ENCODE results near the gene PCSK4.

The PCSK4 gene

DNA sequence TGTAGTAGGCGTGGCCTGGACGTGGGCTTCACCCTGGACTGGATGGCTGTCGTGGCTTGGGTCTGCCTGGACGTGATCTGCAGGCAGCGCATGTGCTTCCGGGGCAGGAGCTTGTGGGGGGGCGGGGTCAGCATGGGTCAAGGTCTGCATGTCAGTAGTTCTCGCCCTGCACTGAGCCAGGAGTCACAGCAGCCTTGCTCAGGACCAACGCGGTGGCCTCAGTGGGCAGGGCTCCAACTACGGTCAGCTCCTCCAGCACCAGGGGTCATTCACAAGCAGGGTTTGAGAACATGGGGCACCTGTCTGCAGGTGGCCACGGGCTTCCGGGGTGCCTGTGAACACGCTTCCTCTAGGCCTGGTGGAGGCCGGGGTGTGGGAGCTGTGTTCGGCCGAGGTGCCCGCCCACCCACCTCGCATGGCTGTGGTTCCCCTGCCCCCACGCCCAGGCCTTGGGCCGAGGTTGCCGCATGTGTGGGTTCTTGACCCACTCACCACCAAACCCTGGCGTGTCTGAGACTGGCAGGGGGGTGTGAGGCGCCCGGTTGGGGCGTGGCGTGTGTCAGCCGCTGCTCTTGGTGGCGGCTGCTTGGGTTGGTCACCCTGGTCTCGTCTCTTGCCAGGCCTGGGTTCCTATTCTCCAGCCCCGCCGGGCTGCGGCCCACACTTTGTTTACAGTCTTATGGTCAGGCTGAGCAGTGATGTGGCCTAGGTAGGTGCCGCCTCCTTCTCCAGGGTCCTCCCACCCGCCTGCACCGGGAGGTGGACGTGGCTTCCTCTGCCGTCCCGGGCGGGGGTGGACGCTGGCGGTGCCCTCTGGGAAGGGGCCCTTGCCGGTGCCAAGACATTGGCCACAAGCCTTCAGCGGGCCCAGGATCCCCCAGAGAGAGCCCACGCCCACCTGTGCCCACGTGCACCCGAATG, 56.8 kb downstream of the PCSK4 start:
- no peak for TF ChIP-seq ZFX (IDR thresholded peaks at IDR 0.05; ENCODE audit: borderline replicate concordance)
- TF ChIP-seq, protein P1, sequence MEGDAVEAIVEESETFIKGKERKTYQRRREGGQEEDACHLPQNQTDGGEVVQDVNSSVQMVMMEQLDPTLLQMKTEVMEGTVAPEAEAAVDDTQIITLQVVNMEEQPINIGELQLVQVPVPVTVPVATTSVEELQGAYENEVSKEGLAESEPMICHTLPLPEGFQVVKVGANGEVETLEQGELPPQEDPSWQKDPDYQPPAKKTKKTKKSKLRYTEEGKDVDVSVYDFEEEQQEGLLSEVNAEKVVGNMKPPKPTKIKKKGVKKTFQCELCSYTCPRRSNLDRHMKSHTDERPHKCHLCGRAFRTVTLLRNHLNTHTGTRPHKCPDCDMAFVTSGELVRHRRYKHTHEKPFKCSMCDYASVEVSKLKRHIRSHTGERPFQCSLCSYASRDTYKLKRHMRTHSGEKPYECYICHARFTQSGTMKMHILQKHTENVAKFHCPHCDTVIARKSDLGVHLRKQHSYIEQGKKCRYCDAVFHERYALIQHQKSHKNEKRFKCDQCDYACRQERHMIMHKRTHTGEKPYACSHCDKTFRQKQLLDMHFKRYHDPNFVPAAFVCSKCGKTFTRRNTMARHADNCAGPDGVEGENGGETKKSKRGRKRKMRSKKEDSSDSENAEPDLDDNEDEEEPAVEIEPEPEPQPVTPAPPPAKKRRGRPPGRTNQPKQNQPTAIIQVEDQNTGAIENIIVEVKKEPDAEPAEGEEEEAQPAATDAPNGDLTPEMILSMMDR (IDR thresholded peaks at IDR 0.05) = no peak

DNA sequence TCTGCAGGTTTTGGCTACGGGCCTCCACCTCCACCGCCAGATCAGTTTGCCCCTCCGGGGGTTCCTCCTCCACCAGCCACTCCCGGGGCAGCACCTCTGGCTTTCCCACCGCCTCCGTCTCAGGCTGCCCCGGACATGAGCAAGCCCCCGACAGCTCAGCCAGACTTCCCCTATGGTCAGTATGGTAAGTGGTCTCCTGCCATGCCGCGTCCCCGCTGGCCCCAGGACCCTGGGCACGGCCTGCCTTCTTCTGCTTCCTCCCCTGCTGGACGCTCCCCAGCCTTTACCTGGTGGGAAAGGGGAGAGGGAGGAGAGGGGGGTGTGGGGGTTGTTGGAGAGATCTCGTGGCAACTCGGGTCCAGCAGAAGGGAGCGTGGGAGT, 57.7 kb downstream of the PCSK4 start:
- H3K27ac ChIP-seq = no peak overlapping the region
- TF ChIP-seq ZFX (IDR thresholded peaks at IDR 0.05; ENCODE audit: borderline replicate concordance) = no peak
- TF ChIP-seq, protein P1 (IDR thresholded peaks at IDR 0.05) = no peak

More for the DNA sequence above, 56.8 kb downstream of the PCSK4 start:
- no peak overlapping the region for H3K27ac ChIP-seq

DNA sequence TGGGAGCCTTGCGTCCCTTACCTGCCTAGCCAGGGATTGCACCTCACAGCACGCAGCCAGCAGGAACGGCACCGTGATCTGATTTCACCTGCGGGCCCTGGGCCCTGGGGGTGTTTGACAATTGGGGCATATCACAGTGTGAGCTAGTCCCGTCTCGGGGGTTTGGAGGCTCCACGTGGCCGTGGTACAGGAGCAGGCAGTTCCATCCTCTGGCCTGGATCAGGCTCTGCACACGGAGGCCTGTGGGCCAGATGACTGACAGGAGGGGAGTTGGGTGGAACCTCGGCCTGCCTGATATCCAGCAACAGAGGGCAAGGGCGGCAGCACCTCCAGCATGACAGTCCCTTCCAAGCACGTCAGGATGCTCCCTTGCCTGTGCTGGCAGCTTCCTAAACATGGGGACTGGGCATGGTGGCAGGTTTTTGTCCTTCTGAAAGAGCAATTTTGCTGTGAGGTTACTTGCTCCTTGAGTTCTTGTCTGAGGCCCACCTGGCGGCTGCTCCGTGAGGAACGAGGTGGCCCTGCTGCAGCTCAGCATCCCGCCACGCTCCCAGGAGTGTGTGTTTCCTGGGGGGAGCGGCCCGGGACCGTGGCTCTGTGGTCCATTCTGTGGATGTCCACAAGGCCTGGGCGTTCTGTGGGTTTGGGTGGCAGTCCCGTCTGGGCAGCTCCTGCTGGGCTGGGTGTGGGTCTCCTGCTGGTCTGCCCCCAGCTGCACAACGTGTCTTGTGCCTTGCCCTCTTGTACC, 58.2 kb downstream of the PCSK4 start:
- no peak overlapping the region for H3K27ac ChIP-seq
- TF ChIP-seq, protein P1 (IDR thresholded peaks at IDR 0.05) = no peak
- no peak for TF ChIP-seq ZFX (IDR thresholded peaks at IDR 0.05; ENCODE audit: borderline replicate concordance)

Measured in 22Rv1 (cell line).